Measurements from ENCODE around the gene ARHGEF19. TPM values are rescaled to one million over a fixed set of nuclear protein-coding genes. Genes with fewer than 3 reads are reported as not detected.

ARHGEF19 gene
- total RNA-seq, 4 donors from 2014 or later: 15.8 to 27.1 (median 20.6) TPM

DNA sequence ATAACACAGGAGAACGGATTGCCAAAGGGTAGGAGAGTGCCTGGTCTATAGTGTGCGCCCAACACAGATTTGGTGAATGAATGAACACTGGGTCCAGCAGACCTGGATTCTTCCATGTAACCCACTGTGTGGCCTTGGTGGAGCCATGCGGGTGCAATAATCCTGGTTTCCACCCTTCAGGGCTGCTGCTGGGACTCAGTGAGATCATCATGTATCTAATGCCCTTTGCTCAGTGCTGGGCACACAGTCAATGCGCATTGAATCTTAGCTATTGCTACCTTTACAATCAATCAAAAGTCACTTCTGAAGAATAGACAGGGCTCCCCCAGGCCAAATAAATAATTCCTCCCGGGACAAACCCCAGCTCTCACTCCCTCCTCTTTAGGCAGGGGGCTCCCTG is 50.7 kb downstream of the ARHGEF19 start:
- no peak overlapping the region for H3K27ac ChIP-seq
- no peaks in the 10 kb centered on the region for H3K36me3 ChIP-seq

DNA sequence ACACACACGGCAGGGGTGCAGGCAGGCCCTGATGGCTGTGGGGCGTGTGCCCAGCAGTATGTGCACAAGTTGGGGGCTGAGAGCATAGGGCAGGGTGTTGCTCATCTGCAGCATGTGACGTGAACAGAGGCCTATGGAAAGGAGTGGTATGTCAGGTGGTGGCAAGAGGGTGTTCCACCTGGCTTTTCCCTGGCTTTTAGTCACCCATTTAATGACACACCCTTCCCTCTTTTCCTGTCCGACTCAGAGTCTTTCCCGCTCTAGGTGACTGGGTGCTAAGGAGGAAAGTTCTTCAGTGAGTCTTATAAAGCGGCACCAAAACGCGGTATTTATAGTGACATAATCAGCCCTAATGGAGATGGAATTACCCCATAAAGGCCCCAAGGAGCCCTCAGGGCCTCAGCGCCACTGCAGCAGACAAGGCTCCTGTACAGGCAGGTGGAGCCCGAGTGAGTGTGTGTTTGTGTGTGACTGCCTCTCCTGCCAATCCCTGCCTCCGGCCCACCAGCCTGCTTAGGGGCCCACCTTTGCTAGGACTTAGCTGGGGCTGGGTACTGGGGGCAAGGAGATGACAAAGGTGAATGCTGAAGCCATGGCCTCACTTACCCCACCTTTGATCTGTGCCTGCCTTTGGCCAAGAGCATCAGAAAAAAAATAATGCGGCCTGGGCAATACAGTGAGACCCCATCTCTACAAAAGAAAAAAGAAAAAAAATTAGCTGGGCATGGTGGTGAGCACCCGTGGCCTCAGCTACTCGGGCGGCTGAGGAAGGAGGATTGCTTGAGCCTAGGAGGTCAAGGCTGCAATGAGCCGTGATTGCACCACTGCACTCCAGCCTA is 53.2 kb downstream of the ARHGEF19 start:
- no peak for DNase-seq
- Histone ChIP-seq H3K9me3 (no peaks in the 10 kb centered on the region), H3K27me3 (peaks cover 0 to 7% (median 0%) of the 10 kb centered on the region in 4 donors), H3K4me3 (peak overlapping the region in 2 of 4 donors; percentile 95 to 96), H3K36me3 (no peaks in the 10 kb centered on the region), H3K27ac (peak overlapping the region; percentile 93 to 98 (median 98)), H3K4me1 (peaks cover 16 to 73% (median 22%) of the 10 kb centered on the region in 3 donors)
- intact Hi-C loops (cut with DNase I): no loop called here
- WGBS, 2 donors: 62 to 64% methylated on average over 13 to 16 of the region's 16 CpGs
- TF ChIP-seq, protein P1, sequence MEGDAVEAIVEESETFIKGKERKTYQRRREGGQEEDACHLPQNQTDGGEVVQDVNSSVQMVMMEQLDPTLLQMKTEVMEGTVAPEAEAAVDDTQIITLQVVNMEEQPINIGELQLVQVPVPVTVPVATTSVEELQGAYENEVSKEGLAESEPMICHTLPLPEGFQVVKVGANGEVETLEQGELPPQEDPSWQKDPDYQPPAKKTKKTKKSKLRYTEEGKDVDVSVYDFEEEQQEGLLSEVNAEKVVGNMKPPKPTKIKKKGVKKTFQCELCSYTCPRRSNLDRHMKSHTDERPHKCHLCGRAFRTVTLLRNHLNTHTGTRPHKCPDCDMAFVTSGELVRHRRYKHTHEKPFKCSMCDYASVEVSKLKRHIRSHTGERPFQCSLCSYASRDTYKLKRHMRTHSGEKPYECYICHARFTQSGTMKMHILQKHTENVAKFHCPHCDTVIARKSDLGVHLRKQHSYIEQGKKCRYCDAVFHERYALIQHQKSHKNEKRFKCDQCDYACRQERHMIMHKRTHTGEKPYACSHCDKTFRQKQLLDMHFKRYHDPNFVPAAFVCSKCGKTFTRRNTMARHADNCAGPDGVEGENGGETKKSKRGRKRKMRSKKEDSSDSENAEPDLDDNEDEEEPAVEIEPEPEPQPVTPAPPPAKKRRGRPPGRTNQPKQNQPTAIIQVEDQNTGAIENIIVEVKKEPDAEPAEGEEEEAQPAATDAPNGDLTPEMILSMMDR (IDR thresholded peaks at IDR 0.05): no peak
- TF ChIP-seq POLR2A (IDR thresholded peaks at IDR 0.05): peak in 2 of 4 donors; percentile 43 to 47

More for the DNA sequence above, 50.7 kb downstream of the ARHGEF19 start:
- peaks cover 20 to 66% (median 23%) of the 10 kb centered on the region in 3 donors for H3K4me1 ChIP-seq
- DNase-seq: no peak
- TF ChIP-seq POLR2A (IDR thresholded peaks at IDR 0.05): no peak
- TF ChIP-seq, protein P1 (IDR thresholded peaks at IDR 0.05): no peak
- H3K9me3 ChIP-seq: no peaks in the 10 kb centered on the region
- 73% methylated on average over 4 of the region's 5 CpGs for WGBS, 2 donors
- no peak overlapping the region for H3K4me3 ChIP-seq
- H3K27me3 ChIP-seq: no peaks in the 10 kb centered on the region
- intact Hi-C loops (cut with DNase I): no loop called here

DNA sequence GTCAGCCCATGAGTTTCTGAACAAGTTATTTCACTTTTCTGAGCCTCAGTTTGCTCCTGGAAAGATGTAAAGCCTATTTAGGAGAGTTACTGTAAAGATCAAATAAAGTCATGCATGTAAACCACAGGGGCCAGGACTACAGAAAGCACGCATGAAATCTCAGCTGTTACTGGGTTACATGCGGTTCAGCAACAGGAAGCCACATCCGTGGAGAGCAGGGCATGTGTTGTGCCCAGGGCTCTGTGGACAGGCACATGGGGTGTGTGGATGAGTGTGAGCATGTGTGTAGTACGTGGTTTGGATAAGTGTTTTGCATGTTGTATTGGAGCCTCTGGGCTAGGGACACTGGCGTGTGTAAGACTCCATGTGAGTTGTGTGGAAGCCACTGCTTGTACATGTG is 54.4 kb downstream of the ARHGEF19 start:
- H3K27me3 ChIP-seq: peaks cover 0 to 7% (median 0%) of the 10 kb centered on the region in 4 donors
- 56 to 69% methylated on average over 5 of the region's 5 CpGs for WGBS, 2 donors
- no peaks in the 10 kb centered on the region for H3K9me3 ChIP-seq
- TF ChIP-seq POLR2A (IDR thresholded peaks at IDR 0.05): no peak
- no peak for DNase-seq
- H3K4me1 ChIP-seq: peaks cover 23 to 80% (median 30%) of the 10 kb centered on the region in 3 donors
- H3K27ac ChIP-seq: peak overlapping the region; percentile 93 to 98 (median 98)
- H3K4me3 ChIP-seq: peak overlapping the region; percentile 1 to 96 (median 51)
- peaks cover 0 to 6% (median 0%) of the 10 kb centered on the region in 3 donors for H3K36me3 ChIP-seq
- intact Hi-C loops (cut with DNase I): no loop called here

DNA sequence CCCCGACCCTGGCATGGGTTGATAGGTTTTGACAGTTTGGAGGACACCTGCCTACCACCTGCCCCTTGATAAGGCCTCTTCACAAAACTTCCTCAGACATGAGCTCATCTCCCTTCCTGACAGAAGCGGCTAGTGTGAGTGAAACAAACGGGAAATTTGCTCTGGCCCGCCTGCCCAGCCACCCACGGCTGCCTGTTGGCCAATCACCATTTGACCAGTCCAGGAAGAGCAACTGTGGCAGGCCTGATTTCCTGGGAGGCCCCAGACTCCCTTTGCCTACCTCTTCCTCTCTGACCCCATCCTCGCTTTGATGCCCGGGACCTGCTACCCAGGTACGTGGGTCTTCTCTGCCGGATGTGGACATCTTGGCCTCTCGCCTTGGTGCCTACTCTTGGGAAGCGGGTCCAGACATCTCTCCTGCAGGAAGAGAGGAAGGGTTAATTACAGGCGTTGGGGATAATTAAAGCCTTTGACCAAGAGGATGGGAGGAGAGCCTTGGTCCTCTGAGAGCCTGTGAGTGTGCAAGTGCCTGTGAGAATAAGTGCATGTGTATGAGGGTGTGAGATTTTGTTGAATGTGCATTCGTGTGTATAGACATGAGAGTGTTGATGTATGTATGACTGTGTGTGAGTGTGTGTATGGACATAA is 55.5 kb downstream of the ARHGEF19 start:
- no peak for DNase-seq
- Histone ChIP-seq H3K36me3 (peaks cover 0 to 10% (median 0%) of the 10 kb centered on the region in 3 donors), H3K4me1 (peaks cover 25 to 82% (median 29%) of the 10 kb centered on the region in 3 donors), H3K9me3 (no peaks in the 10 kb centered on the region), H3K27me3 (peaks cover 0 to 7% (median 0%) of the 10 kb centered on the region in 4 donors), H3K27ac (peak overlapping the region; percentile 93 to 98 (median 98)), H3K4me3 (peak overlapping the region; percentile 79 to 96 (median 88))
- WGBS, 2 donors: 47 to 59% methylated on average over 6 to 13 of the region's 13 CpGs
- intact Hi-C loops (cut with DNase I): no loop called here
- TF ChIP-seq, protein P1 (IDR thresholded peaks at IDR 0.05): no peak
- TF ChIP-seq POLR2A (IDR thresholded peaks at IDR 0.05): no peak

DNA sequence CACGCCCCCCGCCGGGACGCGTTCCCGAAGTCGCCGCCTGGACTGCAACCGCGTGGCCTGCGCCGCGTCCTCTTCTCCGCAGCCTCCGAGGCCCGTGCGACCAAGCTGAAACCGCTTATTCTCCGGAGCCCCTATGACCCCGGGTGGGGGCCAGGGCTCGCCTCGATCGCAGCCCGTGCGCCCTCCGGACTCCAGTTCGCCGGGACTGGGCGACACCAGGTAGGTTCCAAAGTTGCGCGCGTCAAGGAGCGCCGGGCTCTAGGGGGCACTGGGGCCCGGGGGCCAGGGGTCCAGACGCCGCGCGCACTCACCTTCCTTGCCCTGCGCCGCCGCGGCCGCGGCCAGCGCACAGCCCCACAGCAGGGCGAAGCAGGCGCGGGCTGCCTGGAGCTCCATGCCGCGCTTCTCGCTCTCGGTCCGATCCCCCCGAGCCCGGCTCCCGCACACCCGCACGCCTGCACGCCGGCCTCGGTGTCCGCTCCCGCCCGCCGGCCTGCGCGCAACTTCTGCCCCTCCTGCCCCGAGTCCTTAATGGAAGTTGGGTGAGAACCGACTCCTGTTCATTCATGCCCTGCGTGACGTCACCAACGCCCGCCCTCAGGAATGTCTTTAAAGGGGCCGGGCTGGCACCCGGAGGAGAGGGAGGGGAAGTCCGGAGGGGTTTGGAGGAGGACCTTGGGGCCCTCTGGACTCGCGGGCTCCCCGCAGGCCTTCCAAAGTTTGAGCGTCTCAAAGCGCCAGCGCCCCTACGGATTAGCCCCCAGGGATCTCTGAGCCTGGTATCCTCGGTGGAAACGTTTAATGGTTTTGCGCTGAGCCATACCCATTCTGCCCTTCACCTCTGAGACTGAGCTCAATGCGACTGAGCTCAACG is 56.7 kb downstream of the ARHGEF19 start, which contains the start of gene EPHA2:
Gene EPHA2 (minus strand): TSS at position 533 of the 874 bp plus-strand sequence. CDS start 137 bp downstream, at position 396.
- TF ChIP-seq, protein P1 (IDR thresholded peaks at IDR 0.05): peak in 2 of 6 experiments; percentile 3 to 22
- peak in 3 of 4 donors; percentile 97 to 100 (median 97) for TF ChIP-seq POLR2A (IDR thresholded peaks at IDR 0.05)
- Histone ChIP-seq H3K27ac (peak within 1 kb of the TSS; percentile 93 to 98 (median 98)), H3K27me3 (peaks cover 0 to 7% (median 0%) of the 10 kb centered on the region in 4 donors), H3K36me3 (peaks cover 0 to 19% (median 0%) of the 10 kb centered on the region in 3 donors), H3K9me3 (no peaks in the 10 kb centered on the region), H3K4me3 (peak within 1 kb of the TSS; percentile 79 to 96 (median 88)), H3K4me1 (peaks cover 32 to 92% (median 40%) of the 10 kb centered on the region in 3 donors)
- DNase-seq: peak; percentile 29
- WGBS, 2 donors: 0 to 31% methylated on average over 2 to 11 of the region's 89 CpGs
- intact Hi-C loops (cut with DNase I): no loop called here
